Liver (tissue), 9 donors: ENCODE data around the gene TAF1B. TPM values are rescaled to one million over a fixed set of nuclear protein-coding genes. Genes with fewer than 3 reads are reported as not detected.

Source experiments
- DNase-seq: peaks from one replicate; pipeline ENCODE4 v3.0.0-alpha.2; 2017; ENCODE audit warnings: low spot score
- H3K27ac ChIP-seq, 2 donors: one replicate each; pipeline ENCODE4 v1.7.0; 2013; ENCODE audit warnings: inconsistent platforms in 2 of 2, low read length in 2 of 2, control low read depth in 1 of 2, low read depth in 1 of 2, mild to moderate bottlenecking in 1 of 2
- H3K27me3 ChIP-seq, 4 donors: one replicate each; pipeline versions ENCODE4 v1.6.1 to v1.7.0; 2013; ENCODE audit warnings: low read length in 3 of 4, inconsistent platforms in 1 of 4, mild to moderate bottlenecking in 1 of 4, moderate library complexity in 1 of 4; ENCODE audit not compliant: control insufficient read depth in 4 of 4, insufficient read depth in 4 of 4
- H3K36me3 ChIP-seq, 4 donors: one replicate each; pipeline versions ENCODE4 v1.6.1 to v1.7.0; 2013; ENCODE audit warnings: low read length in 3 of 4, mild to moderate bottlenecking in 3 of 4, low read depth in 1 of 4, moderate library complexity in 1 of 4; ENCODE audit not compliant: control insufficient read depth in 4 of 4, insufficient read depth in 3 of 4
- H3K4me1 ChIP-seq, 4 donors: one replicate each; pipeline versions ENCODE4 v1.6.1 to v1.7.0; 2013; ENCODE audit warnings: low read length in 3 of 4, mild to moderate bottlenecking in 3 of 4, moderate library complexity in 1 of 4; ENCODE audit not compliant: control insufficient read depth in 4 of 4, insufficient read depth in 4 of 4
- H3K4me3 ChIP-seq, 3 donors: one replicate each; pipeline versions ENCODE4 v1.6.1 to v1.7.0; 2013; ENCODE audit warnings: low read length in 3 of 3, control low read depth in 1 of 3, low read depth in 1 of 3, mild to moderate bottlenecking in 1 of 3
- H3K9ac ChIP-seq, 2 donors: one replicate each; pipeline ENCODE4 v1.7.0; 2013; ENCODE audit warnings: low read length in 2 of 2, mild to moderate bottlenecking in 2 of 2, moderate library complexity in 2 of 2, control low read depth in 1 of 2, low read depth in 1 of 2
- H3K9me3 ChIP-seq, 4 donors: one replicate each; pipeline versions ENCODE4 v1.6.1 to v1.7.0; 2013; ENCODE audit warnings: low read length in 3 of 4; ENCODE audit not compliant: control insufficient read depth in 4 of 4
- ATF3 ChIP-seq: IDR thresholded peaks from 2 replicates; pipeline ENCODE4 v1.6.1; 2016; ENCODE audit warnings: antibody characterized with exemption
- CTCF ChIP-seq: fragments of 150-350 bp; IDR thresholded peaks from 2 replicates; pipeline ENCODE4 v1.5.1; 2017; ENCODE audit warnings: improper control_type of control experiment, low read depth, low read length; ENCODE audit not compliant: missing input control
- GABPA ChIP-seq, 2 donors: IDR thresholded peaks in 1 of 2; conservative IDR thresholded peaks in 1 of 2; 2 replicates each; pipeline ENCODE4 v1.6.1; 2016; ENCODE audit warnings: antibody characterized with exemption in 2 of 2, mild to moderate bottlenecking in 1 of 2, moderate library complexity in 1 of 2
- HNF4A ChIP-seq, 2 donors: conservative IDR thresholded peaks; 2 replicates each; pipeline ENCODE4 v1.6.1; 2016; ENCODE audit warnings: antibody characterized with exemption in 2 of 2, mild to moderate bottlenecking in 2 of 2
- MAX ChIP-seq: IDR thresholded peaks from 2 replicates; pipeline ENCODE4 v1.6.1; 2016; ENCODE audit warnings: antibody characterized with exemption
- NR2F2 ChIP-seq: IDR thresholded peaks from 2 replicates; pipeline ENCODE4 v1.6.1; 2016; ENCODE audit warnings: antibody characterized with exemption
- RAD21 ChIP-seq, 2 donors: IDR thresholded peaks; 2 replicates each; pipeline ENCODE4 v1.6.1; 2016; ENCODE audit warnings: antibody characterized with exemption in 2 of 2, mild to moderate bottlenecking in 2 of 2
- REST ChIP-seq: IDR thresholded peaks from 2 replicates; pipeline ENCODE4 v1.6.1; 2016; ENCODE audit warnings: antibody characterized with exemption, mild to moderate bottlenecking
- RXRA ChIP-seq, 2 donors: IDR thresholded peaks; 2 replicates each; pipeline ENCODE4 v1.6.1; 2017 to 2018; ENCODE audit warnings: antibody characterized with exemption in 2 of 2, mild to moderate bottlenecking in 1 of 2
- SP1 ChIP-seq: IDR thresholded peaks from 2 replicates; pipeline ENCODE4 v1.6.1; 2018; ENCODE audit warnings: antibody characterized with exemption, mild to moderate bottlenecking
- TAF1 ChIP-seq: conservative IDR thresholded peaks from 2 replicates; pipeline ENCODE4 v1.6.1; 2016; ENCODE audit warnings: antibody characterized with exemption, mild to moderate bottlenecking
- YY1 ChIP-seq: IDR thresholded peaks from 2 replicates; pipeline ENCODE4 v1.6.1; 2016; ENCODE audit warnings: antibody characterized with exemption, mild to moderate bottlenecking
- ZBTB33 ChIP-seq: IDR thresholded peaks from 2 replicates; pipeline ENCODE4 v1.6.1; 2016; ENCODE audit warnings: antibody characterized with exemption
- WGBS: extraction: QIAGEN DNeasy Blood & Tissue Kit; methylation state at CpG from one replicate; pipeline ENCODE4 v1.1.7; 2013; 5-methylcytosine and 5-hydroxymethylcytosine counted together
- polyA plus RNA-seq, 2 donors: library from polyadenylated mRNA; stranded (reverse) in 1 of 2; unstranded in 1 of 2; fragments of 200-250 nt in 1 of 2; fragments of >200 nt in 1 of 2; fragmentation: Nextera tagmentation in 1 of 2; extraction: Ambion mirVana in 1 of 2; gene quantifications; one replicate each; pipeline versions ENCODE4 v1.2.1 to v1.2.3, GENCODE V29; 2013 to 2015
- total RNA-seq, 2 donors: library from RNA; depleted of rRNA; stranded (reverse); fragments of >200 nt; gene quantifications; one replicate each; pipeline ENCODE4 v1.2.3, GENCODE V29; 2014
- donor health status: healthy.
- donor health status: healthy.
- donor health status: healthy.
- donor health status: healthy.
- donor health status: healthy.

TAF1B gene
- total and polyA plus RNA-seq, 4 donors: 3.1 to 17.2 (median 5.6) TPM

GRCh38 chr2:9973690-9974089, 130.4 kb downstream of the TAF1B start (continued):
- TF ChIP-seq ZBTB33: no peak
- no peak for TF ChIP-seq SP1
- TF ChIP-seq YY1: no peak

- Histone ChIP-seq H3K36me3 (peaks cover 0 to 33% (median 11%) of the 10 kb centered on the region in 4 donors), H3K4me1 (peaks cover 0 to 1% (median 0%) of the 10 kb centered on the region in 4 donors), H3K27ac (no peak overlapping the region), H3K9me3 (no peaks in the 10 kb centered on the region), H3K27me3 (no peaks in the 10 kb centered on the region), H3K9ac (no peak overlapping the region), H3K4me3 (no peak overlapping the region)
- DNase-seq: no peak
- TF ChIP-seq YY1: no peak
- no peak for TF ChIP-seq REST
- no peak for TF ChIP-seq RXRA (IDR thresholded peaks at IDR 0.05)
- no peak for TF ChIP-seq MAX
- no peak for TF ChIP-seq TAF1
- TF ChIP-seq RAD21 (IDR thresholded peaks at IDR 0.05): no peak
- no peak for TF ChIP-seq HNF4A (conservative IDR thresholded peaks at IDR 0.05)
- no peak for TF ChIP-seq NR2F2
- no peak for TF ChIP-seq ZBTB33
- no peak for TF ChIP-seq ATF3
- no peak for TF ChIP-seq SP1
- TF ChIP-seq CTCF: no peak
- TF ChIP-seq GABPA (IDR thresholded peaks at IDR 0.05 in 1 of 2, conservative IDR thresholded peaks at IDR 0.05 in 1 of 2): no peak
- WGBS: 95% methylated on average over 4 of the region's 4 CpGs
These were observed 131.1 kb downstream of the TAF1B start for GRCh38 chr2:9974343-9974742.
